Measurements from ENCODE around the gene NADK2. TPM values are rescaled to one million over a fixed set of nuclear protein-coding genes. Genes with fewer than 3 reads are reported as not detected.

Gene NADK2
- total and polyA plus RNA-seq, 9 donors = 13.5 to 46.7 (median 26.4) TPM

GRCh38 chr5:36279054-36279698, 37.5 kb upstream of the NADK2 start:
- intact Hi-C loops (cut with DNase I) = no loop called here
- Histone ChIP-seq H3K9me3 (no peaks in the 10 kb centered on the region), H3K4me3 (no peak overlapping the region), H3K27ac (no peak overlapping the region), H3K27me3 (no peaks in the 10 kb centered on the region), H3K36me3 (no peaks in the 10 kb centered on the region), H3K4me1 (ENCODE audit: insufficient read depth) (peaks cover 4% of the 10 kb centered on the region)
- DNase-seq = no peak
- TF ChIP-seq POLR2A (IDR thresholded peaks at IDR 0.05) = no peak
- no peak for TF ChIP-seq CTCF (IDR thresholded peaks at IDR 0.05)
- TF ChIP-seq EP300 (IDR thresholded peaks at IDR 0.05) = no peak
- 10 to 12% (median 11%) methylated on average over 3 of the region's 3 CpGs for WGBS, 3 donors

- no peaks in the 10 kb centered on the region for H3K36me3 ChIP-seq
- H3K27ac ChIP-seq = no peak overlapping the region
- no peaks in the 10 kb centered on the region for H3K9me3 ChIP-seq
- no peak overlapping the region for H3K4me3 ChIP-seq
- 84 to 90% (median 88%) methylated on average over 5 of the region's 5 CpGs for WGBS, 3 donors
- no peak for TF ChIP-seq EP300 (IDR thresholded peaks at IDR 0.05)
- no peak for TF ChIP-seq CTCF (IDR thresholded peaks at IDR 0.05)
- TF ChIP-seq POLR2A (IDR thresholded peaks at IDR 0.05) = no peak
- DNase-seq = no peak
- peaks cover 4% of the 10 kb centered on the region for H3K4me1 ChIP-seq (ENCODE audit: insufficient read depth)
- intact Hi-C loops (cut with DNase I) = no loop called here
- no peaks in the 10 kb centered on the region for H3K27me3 ChIP-seq
These were observed 35.9 kb upstream of the NADK2 start for GRCh38 chr5:36277521-36278176.

GRCh38 chr5:36276864-36277263, 35.1 kb upstream of the NADK2 start:
- Histone ChIP-seq H3K9me3 (no peaks in the 10 kb centered on the region), H3K36me3 (no peaks in the 10 kb centered on the region), H3K4me1 (ENCODE audit: insufficient read depth) (peaks cover 4% of the 10 kb centered on the region), H3K4me3 (no peak overlapping the region), H3K27ac (no peak overlapping the region), H3K27me3 (no peaks in the 10 kb centered on the region)
- TF ChIP-seq POLR2A (IDR thresholded peaks at IDR 0.05) = no peak
- no peak for TF ChIP-seq EP300 (IDR thresholded peaks at IDR 0.05)
- no peak for TF ChIP-seq CTCF (IDR thresholded peaks at IDR 0.05)
- DNase-seq = no peak
- intact Hi-C loops (cut with DNase I) = no loop called here

- no peak for DNase-seq
- TF ChIP-seq CTCF (IDR thresholded peaks at IDR 0.05) (no peak), EP300 (IDR thresholded peaks at IDR 0.05) (no peak), POLR2A (IDR thresholded peaks at IDR 0.05) (no peak)
- H3K36me3 ChIP-seq = no peaks in the 10 kb centered on the region
- intact Hi-C loops (cut with DNase I) = no loop called here
- H3K9me3 ChIP-seq = no peaks in the 10 kb centered on the region
- H3K4me3 ChIP-seq = no peak overlapping the region
- no peaks in the 10 kb centered on the region for H3K4me1 ChIP-seq (ENCODE audit: insufficient read depth)
- no peaks in the 10 kb centered on the region for H3K27me3 ChIP-seq
- WGBS, 3 donors = 77 to 83% (median 81%) methylated on average over 6 of the region's 6 CpGs
- H3K27ac ChIP-seq = no peak overlapping the region
These were observed 32.2 kb upstream of the NADK2 start for GRCh38 chr5:36273809-36274526.

Measured in ovary (tissue), 9 donors.